Rectal smooth muscle tissue (tissue), 1 donor: Measurements from ENCODE around the gene COX6B2.
"Not testable (repeated sequence)": the region's sequence is repeated elsewhere in the genome, so short reads cannot be mapped to it uniquely, and the experiment has no call there.

Source experiments
- H3K27ac ChIP-seq: one replicate; pipeline ENCODE4 v1.7.0; 2013; ENCODE audit warnings: low read depth, low read length, inconsistent platforms
- H3K27me3 ChIP-seq: one replicate; pipeline ENCODE4 v1.7.0; 2013; ENCODE audit warnings: low read length; ENCODE audit not compliant: control insufficient read depth, insufficient read depth
- H3K36me3 ChIP-seq: one replicate; pipeline ENCODE4 v1.7.0; 2013; ENCODE audit warnings: low read length; ENCODE audit not compliant: control insufficient read depth, insufficient read depth
- H3K4me1 ChIP-seq: one replicate; pipeline ENCODE4 v1.7.0; 2013; ENCODE audit warnings: low read length; ENCODE audit not compliant: control insufficient read depth, insufficient read depth
- H3K4me3 ChIP-seq: one replicate; pipeline ENCODE4 v1.7.0; 2013; ENCODE audit warnings: low read length
- H3K9ac ChIP-seq: one replicate; pipeline ENCODE4 v1.7.0; 2013; ENCODE audit warnings: low read length

The COX6B2 gene, protein sequence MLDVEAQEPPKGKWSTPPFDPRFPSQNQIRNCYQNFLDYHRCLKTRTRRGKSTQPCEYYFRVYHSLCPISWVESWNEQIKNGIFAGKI

DNA sequence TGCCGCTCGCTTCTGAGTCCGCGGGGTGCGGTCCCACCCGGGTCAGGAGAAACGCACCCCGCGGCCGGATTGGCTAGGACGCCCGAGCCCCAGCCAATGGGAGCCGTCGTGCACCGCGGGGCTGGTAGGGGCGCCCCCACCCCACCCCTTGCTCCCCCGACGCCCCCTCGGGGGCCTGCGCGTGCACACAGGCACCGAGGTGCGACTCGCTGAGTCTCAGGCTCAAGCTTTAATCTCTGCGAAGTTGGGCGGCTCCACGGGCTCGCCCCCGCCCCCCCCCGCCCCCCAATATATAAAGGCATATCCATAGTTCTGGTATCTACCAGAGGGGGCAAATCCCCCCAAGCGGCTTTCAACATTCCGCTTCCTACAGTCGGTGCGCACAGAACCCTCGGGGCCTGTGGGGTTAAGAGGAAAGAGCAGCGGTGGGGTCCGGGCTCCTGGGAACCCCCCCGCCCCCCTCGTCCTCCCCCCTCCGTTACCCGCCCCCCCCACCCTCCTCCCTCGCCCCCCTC lies at the start of gene COX6B2:
TSS of gene COX6B2 (minus strand) at position 22 of the 515 bp plus-strand sequence. CDS start 198 bp downstream, outside the sequence.
- Histone ChIP-seq H3K36me3 (no peaks in the 10 kb centered on the region), H3K27ac (no peak within 1 kb of the TSS), H3K4me3 (peak within 1 kb of the TSS; percentile 54), H3K9ac (no peak within 1 kb of the TSS), H3K27me3 (peaks cover 27% of the 10 kb centered on the region), H3K4me1 (peaks cover 3% of the 10 kb centered on the region)

DNA sequence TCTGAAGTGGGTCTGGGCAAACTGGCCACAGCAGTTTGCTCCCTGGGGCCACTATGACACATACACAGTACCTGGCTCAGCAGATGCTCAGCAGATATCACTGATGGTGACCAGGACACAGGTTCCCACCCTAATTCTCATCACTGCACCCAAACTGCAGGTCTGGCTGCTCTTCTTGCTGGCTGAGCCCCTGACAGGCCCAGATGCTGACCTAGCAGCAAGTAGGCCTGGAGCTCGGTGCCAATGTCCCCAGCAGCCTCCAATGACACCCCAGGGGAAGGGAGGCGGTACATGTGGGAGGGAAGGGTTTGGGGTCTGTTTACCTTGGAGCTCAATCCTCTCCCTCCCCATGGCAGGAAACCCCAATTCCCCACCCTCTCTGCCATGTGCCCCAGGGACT lies 48.0 kb upstream of the COX6B2 start:
- Histone ChIP-seq H3K36me3 (peaks cover 15% of the 10 kb centered on the region), H3K27me3 (no peaks in the 10 kb centered on the region), H3K4me3 (no peak overlapping the region), H3K4me1 (peaks cover 3% of the 10 kb centered on the region), H3K27ac (no peak overlapping the region), H3K9ac (no peak overlapping the region)

DNA sequence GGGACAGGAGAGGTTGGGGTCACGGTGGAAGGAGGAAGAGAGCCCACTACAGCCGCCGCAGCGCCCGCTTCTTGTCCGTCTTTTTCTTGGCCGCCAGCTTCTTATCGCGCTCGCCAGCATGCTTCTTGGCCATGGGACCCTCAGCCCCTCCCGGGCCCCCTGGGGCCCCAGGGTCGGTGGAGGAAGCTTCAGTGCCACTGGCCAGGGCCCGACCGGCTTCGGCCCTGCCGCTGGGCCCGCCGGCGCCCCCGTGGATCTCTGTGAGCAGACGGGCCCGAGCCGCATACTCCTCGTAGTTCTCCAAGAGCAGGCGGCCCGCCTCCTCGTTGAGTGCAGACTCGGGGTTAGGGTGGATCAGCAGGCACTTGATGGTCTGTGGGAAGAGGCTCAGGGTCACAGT lies 46.9 kb upstream of the COX6B2 start:
- H3K27ac ChIP-seq, H3K27me3 ChIP-seq, H3K9ac ChIP-seq, H3K4me1 ChIP-seq, H3K4me3 ChIP-seq: not testable (repeated sequence)
- peaks cover 15% of the 10 kb centered on the region for H3K36me3 ChIP-seq

DNA sequence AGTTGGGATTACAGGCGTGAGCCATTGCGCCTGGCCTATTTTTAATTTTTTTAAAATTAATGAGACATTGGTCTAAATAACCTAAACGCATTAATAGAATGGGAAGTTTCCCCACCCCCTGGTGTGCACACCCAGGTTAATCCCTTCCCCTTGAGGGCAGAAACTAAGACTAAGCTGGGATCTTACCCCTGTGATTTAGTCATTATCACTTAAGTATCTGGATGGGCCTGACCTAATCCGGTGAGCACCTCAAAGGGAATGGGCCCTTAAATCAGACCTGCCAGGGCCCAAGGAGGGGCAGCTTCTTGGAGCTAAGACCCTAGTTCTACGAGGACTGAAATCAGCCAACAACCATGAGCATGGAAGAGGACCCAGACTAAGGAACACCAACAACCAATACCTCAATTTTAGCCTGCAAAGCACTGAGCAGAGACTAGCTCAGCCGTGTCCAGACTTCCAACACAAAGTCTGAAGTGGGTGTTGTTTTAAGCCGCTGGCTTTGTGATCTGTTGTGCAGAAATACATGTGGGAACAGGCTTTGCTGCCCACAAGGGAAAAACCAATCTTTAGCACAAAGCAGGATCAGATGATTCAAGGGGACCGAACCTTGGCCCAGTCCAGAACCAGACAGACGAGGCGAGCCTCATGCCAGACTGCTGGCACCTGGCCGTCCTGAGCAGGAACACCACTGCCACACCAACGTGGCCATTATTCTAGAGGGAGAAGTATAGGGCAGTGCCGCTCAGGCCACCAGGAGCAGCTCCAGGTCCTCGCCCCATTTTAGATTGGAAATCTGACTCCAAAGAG lies 46.0 kb upstream of the COX6B2 start:
- H3K4me3 ChIP-seq, result no peak overlapping the region
- H3K4me1 ChIP-seq, result no peaks in the 10 kb centered on the region
- no peaks in the 10 kb centered on the region for H3K27me3 ChIP-seq
- H3K27ac ChIP-seq, result no peak overlapping the region
- peaks cover 15% of the 10 kb centered on the region for H3K36me3 ChIP-seq
- no peak overlapping the region for H3K9ac ChIP-seq

DNA sequence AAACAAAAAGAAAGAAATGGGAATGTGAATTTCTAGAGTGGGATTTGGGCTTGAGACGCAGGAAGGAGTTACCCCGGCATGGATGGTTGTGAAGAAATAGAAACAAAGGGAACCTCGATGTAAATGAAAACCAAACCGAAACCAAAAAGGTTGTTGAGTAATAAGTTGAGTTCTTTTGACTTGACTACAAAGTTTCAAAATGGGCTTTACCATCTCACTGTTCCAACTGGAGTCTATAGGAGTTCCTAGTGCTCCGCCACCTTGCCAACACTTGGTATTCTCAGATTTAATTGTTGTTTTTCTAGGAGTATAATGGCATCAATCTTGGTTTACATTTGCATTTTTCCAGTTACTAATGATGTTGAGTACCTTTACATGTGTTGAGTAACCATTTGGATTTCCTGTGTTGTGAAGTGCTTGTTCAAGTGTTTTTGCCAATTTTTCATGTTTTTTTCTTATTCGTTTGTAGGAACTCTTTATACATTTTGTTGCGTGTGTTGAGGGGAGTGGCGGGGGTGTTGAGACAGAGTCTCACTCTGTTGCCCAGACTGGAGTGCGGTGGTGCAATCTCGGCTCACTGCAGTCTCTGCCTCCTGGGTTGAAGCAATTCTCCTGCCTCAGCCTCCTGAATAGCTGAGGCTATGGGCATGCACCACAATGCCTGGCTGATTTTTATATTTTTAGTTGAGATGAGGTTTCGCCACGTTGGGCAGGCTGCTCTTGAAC lies 43.8 kb upstream of the COX6B2 start:
- Histone ChIP-seq H3K9ac (no peak overlapping the region), H3K4me3 (no peak overlapping the region), H3K4me1 (no peaks in the 10 kb centered on the region), H3K36me3 (peaks cover 12% of the 10 kb centered on the region), H3K27ac (no peak overlapping the region), H3K27me3 (no peaks in the 10 kb centered on the region)

DNA sequence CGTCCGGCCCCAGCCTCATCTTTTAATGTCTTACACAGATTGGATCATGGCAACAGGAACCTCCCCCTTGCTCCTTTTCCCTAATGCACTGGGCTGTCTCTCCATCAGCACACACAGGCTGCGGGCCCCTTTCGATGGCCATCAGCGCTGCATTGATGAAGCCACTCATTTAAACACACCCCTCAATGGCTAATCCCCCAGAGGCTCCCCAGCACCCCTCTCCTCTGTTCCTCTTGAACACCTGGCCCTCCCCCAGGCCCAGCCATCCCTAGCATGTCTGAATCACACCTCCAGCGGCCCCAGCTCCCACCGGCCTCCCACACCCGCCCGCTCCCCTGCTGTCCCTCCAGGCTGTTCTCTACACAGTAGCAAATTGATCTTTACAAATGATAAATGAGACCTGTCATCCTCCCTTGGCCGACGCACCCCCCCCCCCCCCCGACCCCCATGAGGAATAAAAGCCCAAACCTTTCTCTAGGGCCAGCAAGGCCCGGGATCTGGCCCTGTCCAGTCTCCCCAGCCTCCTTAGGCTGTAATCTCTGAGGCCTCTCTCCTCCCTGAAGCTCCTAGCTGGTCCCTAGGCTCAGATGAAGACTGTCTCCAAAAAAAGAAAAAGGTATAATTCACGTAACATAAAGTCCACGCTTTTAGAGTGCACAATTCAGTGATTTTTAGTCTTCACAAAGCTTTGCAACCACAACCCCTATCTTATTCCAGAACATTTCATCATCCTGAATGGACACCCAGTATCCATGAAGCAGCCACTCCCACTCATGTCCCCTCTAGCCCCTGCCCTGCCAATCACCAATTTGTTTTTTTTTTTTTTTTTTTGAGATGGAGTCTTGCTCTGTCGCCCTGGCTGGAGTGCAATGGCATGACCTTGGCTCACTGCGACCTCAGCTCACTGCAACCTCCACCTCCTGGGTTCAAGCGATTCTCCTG lies 38.6 kb upstream of the COX6B2 start:
- Histone ChIP-seq H3K4me3 (no peak overlapping the region), H3K4me1 (peaks cover 4% of the 10 kb centered on the region), H3K27ac (no peak overlapping the region), H3K36me3 (peaks cover 25% of the 10 kb centered on the region), H3K27me3 (no peaks in the 10 kb centered on the region), H3K9ac (no peak overlapping the region)

DNA sequence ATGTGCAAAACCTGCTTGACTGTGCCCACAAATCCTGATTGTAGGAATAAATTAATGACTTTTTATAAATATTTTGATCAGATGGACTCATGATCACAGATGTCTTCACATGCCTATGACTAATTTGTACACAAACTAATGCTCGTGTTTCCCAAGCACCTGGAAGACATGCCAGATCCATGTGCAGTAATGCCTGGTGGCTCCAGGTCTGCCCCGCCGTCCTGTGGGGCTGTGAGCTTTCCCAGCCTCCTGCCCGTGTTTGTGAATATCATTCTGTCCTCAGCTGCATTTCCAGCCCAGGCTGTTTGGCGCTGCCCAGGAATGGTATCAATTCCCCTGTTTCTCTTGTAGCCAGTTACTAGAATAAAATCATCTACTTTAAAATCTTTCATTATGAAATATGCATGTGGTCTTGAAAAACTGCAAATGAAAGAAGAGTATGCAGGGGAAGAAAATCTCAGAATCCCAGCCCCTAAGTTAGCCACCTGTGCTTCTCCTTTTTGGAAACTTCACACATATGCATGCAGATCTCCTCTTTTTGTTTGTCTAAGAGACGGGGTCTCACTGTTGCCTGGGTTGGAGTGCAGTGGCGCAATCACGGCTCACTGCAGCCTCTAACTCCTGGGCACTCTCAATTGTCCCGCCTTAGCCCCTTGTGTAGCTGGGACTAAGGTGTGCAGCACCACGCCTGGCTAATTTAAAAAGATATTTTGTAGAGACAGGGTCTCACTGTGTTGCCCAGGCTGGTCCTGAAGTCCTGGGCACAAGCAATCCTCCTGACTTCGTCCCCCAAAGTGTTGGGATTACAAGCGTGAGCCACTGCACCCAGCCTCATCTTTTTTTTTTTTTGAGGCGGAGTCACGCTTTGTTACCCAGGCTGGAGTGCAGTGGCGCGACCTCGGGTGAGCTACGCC lies 37.4 kb upstream of the COX6B2 start:
- Histone ChIP-seq H3K36me3 (peaks cover 33% of the 10 kb centered on the region), H3K27me3 (no peaks in the 10 kb centered on the region), H3K4me3 (no peak overlapping the region), H3K4me1 (peaks cover 10% of the 10 kb centered on the region), H3K9ac (no peak overlapping the region), H3K27ac (no peak overlapping the region)

DNA sequence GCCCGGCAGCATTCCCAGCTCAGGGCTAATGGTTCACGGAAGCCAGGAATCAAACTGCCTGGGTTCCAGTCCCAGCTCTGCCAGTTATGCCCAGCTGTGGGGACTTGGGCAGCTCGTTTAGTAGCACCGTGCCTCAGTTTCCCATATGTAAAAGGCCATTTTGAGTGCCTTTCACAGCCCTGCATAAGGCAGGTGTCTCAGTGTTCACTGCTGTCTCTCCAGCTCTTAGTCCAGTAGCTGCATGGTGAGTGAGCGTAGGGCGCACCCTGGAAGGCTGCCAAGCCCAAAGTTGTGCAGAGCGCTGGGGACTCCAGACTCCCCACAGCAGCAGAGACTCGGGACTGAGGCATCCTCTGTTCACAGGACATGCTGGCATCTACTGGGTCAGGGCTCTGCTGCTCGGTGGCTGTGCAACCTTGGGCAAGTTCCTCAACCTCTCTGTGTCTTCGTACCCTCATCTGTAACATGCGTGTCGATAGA lies 36.7 kb upstream of the COX6B2 start:
- Histone ChIP-seq H3K27me3 (no peaks in the 10 kb centered on the region), H3K4me1 (peaks cover 16% of the 10 kb centered on the region), H3K36me3 (peaks cover 33% of the 10 kb centered on the region)

DNA sequence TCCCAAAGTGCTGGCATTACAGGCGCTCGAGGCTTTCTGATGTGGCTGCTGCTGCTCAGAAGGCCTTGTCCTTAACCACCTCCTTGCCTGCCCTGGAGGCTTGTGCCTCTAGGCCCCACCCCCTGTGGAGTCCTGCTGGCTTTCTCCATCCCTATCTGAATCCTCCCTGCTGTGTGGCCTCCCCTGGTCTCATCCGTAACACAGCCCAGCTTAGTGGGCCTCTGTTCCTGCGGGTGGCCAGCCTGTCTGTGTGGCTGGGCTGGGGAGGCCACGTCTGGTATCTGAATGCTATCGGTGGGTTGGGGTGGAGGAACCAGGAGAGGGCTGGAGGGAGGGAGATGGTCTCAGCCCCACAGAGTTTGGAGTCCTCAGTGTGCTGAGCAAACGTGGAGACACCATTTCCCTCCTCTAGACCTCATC lies 36.0 kb upstream of the COX6B2 start:
- no peak overlapping the region for H3K4me3 ChIP-seq
- peaks cover 16% of the 10 kb centered on the region for H3K4me1 ChIP-seq
- no peak overlapping the region for H3K27ac ChIP-seq
- H3K27me3 ChIP-seq, result no peaks in the 10 kb centered on the region
- no peak overlapping the region for H3K9ac ChIP-seq
- H3K36me3 ChIP-seq, result peaks cover 33% of the 10 kb centered on the region

More for the DNA sequence above, 36.7 kb upstream of the COX6B2 start:
- H3K4me3 ChIP-seq, result no peak overlapping the region
- H3K27ac ChIP-seq, result no peak overlapping the region
- H3K9ac ChIP-seq, result no peak overlapping the region

DNA sequence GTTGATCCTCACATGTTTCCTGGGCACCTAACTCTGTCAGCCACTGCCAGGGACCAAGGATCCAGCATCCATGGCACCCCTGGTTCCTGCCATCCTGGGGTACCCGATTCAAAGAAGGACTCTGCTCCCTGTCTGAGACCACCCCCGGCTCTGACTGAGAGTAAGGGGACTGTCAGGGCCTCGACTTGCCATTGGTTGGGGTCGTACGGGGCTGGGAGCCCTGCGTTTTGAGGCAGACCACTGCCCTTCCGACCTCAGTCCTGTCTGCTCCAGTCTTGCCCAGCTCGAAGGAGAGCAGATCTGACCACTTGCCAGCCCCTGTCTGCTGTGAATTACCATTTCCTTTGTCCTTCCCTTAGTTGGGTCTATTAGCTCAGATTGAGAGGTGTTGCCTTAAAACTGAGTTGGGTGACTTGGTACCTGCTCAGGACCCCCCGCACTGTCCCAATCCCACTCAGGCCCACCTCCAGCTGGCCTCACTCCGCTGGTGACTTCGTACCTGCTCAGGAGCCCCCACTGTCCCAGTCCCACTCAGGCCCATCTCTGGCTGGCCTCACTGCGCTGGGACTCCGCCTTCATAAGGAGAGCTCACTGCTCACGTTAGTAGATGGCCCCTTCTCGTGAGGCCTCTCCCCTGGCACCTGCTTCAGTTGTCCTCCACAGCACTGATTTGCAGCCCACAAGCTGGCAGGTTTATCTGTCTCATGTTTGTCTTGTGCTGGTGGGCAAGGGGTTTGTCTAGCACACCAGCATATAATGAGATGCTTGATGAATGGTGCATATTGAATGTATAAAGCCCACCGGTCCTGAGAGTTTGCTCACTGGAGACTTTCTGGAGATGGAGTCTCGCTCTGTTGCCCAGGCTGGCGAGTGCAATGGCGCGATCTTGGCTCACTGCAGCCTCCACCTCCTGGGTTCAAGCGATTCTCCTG lies 35.1 kb upstream of the COX6B2 start:
- H3K4me1 ChIP-seq, result peaks cover 16% of the 10 kb centered on the region
- H3K9ac ChIP-seq, result no peak overlapping the region
- H3K27ac ChIP-seq, result no peak overlapping the region
- no peaks in the 10 kb centered on the region for H3K27me3 ChIP-seq
- peaks cover 33% of the 10 kb centered on the region for H3K36me3 ChIP-seq
- no peak overlapping the region for H3K4me3 ChIP-seq
